GM12873 (cell line): Measurements from ENCODE around the gene GRB10.

ENCODE experiments used
- TF ChIP-seq, protein P1 (sequence below): IDR thresholded peaks from 2 replicates; pipeline ENCODE4 v1.5.1; 2012; ENCODE audit warnings: low read depth, mild to moderate bottlenecking, moderate library complexity, low read length, control low read depth; ENCODE audit not compliant: insufficient read depth; ENCODE audit errors: missing control alignments

Gene GRB10

DNA sequence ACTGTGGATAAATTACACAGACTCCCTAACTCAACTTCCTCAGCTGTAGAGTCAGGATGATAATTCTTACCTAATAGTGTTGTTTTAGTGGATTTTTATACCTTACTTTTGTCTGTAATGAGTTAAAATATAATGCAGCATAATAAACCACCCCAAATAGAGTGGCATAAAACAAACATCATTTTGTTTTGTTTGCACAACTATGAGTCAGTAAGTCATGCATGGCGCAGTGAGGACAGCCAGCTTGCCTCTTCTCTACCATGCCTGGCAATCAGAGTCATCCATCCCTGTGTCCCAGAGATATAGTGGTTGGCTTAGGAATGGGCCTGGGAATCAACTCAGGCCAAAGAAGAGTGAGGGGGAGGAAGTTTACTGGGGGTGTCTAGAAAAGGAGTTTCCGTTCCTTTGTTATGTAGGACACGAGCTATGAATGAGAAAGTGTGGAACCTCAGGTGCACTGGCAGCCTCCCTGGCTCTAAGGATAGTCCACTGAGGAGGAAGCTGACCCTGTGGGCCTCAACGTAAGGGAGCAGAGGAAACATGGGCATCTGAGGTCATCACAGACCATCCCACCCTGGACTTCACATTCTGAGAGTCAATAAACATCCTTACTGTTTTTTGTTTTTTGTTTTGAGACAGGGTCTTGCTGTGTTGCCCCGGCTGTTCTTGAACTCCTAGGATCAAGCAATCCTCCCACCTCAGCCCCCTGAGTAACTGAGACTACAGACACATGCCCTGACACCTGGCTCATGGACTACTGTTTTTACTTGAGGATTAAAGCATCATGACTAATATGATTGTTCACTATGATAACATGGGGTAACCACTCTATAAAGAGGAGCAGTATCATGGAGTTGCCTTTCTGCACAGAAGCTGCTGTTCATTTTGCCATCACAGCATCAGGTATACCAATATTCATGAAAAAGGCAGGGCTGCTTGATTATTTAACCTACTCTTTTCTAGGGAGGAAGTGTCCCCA, 21.0 kb upstream of the GRB10 start:
- TF ChIP-seq, protein P1, sequence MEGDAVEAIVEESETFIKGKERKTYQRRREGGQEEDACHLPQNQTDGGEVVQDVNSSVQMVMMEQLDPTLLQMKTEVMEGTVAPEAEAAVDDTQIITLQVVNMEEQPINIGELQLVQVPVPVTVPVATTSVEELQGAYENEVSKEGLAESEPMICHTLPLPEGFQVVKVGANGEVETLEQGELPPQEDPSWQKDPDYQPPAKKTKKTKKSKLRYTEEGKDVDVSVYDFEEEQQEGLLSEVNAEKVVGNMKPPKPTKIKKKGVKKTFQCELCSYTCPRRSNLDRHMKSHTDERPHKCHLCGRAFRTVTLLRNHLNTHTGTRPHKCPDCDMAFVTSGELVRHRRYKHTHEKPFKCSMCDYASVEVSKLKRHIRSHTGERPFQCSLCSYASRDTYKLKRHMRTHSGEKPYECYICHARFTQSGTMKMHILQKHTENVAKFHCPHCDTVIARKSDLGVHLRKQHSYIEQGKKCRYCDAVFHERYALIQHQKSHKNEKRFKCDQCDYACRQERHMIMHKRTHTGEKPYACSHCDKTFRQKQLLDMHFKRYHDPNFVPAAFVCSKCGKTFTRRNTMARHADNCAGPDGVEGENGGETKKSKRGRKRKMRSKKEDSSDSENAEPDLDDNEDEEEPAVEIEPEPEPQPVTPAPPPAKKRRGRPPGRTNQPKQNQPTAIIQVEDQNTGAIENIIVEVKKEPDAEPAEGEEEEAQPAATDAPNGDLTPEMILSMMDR, result no peak

DNA sequence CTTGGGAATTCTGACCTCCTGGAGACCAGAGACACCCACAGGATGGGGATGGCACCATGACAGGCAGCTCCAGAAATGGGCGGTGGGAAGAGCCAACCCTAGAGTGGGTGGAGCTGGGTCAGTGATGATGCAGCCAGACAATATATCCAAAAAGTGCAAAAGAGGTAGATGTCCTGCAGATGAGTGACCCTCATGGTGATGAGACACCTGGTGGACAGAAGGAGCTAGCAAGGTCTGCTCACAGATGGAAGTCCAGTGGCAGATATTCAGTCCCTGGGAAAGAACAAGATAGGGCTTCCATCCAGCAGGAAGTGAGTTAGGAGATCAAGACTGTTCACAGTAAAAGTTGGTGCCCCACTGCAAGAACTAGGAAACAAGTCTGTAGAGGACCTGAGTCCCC, 19.2 kb upstream of the GRB10 start:
- TF ChIP-seq, protein P1, result no peak

DNA sequence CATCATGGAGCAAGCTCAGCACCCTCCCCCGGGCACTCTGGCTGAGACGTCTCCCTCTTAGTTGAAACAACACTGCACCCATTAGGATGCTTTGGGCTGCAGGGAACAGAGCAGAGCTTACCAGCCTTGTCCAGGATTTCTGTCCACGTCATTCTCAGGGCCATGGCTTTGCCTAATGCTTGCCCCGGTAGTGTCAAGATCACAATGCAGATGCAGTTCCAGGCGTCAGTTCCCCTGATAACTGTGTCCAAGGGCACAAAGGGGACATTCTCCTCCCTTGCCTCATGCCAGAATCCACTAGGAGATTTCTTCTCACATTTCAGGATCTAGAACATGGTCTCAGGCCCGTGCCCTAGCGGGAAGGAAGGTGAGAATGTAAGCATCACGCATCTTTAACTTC, 17.2 kb upstream of the GRB10 start:
- TF ChIP-seq, protein P1, result no peak

DNA sequence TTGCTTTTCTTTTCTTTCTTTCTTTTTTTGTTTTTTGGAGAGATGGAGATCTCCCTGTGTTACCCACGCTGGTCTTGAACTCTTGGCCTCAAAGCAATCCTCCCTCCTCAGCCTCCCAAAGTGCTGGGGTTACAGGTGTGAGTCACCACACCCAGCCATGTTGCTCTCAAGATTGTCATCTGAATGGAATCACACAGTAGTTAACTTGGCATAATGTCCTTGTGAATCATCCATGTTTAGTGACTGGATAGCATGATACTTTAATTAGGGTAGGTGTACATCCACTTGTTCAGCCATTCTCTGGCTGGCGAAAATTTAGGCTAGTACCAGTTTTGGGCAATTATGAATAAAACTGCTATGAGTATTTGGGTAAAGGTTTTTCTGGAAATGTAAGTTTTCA, 15.4 kb upstream of the GRB10 start:
- TF ChIP-seq, protein P1, result no peak

DNA sequence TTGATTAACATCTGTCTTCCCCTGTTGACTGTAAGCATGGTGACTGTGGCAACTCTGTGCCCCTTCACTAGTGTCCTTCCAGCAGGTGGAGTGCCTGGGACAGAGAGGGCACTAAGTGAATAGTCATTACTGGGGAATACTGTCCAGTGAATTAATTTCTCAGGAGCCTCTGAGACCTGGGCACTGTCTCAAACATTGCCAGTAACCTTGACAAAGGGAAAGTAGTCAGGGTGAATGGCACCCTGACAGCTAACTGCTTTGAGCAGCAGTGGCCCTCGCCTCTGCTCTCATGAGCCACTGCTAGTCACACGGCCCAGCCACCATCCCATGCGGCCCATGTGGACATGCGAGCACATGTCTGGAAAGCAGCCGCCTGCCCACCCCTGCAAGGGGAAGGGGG, 13.1 kb upstream of the GRB10 start:
- TF ChIP-seq, protein P1, result no peak

DNA sequence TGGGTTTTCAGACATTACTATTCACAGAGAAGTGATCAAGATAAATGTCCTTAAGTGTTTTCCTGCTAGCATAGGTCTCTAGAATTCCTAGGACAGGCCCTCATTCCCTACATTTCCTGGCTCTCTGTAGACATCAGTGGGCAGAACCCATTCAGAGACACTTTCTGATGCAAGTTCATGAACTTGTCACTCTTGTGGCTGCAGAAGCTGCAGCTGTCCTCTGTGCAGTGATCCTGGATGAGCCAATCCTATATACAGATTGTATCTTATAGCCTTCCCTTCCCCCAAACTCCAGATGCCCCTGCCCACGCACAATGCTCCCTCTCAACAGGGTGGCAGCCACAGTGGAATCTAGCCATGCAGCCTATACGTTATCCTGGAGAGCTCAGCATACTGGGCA, 12.6 kb upstream of the GRB10 start:
- TF ChIP-seq, protein P1, result no peak

DNA sequence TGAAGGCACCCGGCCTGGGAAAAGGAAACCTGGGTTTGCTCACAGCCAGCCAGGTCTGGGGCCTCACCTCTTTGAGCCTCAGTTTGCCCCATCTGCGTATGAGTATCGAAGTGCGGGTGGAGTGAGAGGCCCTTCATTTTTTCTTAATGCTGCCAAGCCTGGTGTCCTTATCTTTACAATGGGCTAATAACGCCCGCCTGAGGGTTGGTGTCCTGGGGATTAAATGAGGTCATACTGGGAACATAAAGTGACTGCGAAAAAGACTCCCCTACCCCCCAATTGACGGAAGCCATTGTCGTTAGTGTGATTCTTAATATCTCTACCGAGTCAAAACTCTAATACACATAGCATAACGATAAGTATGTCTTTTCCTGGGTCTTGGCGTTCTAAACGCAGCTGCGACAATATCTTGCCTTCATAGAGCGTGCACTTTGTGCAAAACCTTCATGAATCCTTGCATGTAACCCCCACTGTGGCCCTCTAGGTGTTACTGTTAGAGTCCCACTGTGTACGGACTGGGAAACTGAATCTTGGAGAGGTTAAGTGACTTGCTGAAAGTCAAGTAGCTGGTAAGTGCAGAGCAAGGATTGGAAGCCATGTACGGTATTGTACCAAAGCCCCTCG, 11.4 kb upstream of the GRB10 start:
- TF ChIP-seq, protein P1, result no peak
